Effector CD4-positive, alpha-beta T cell (primary cell): ENCODE results near the gene MTHFD1L.
"Not testable (repeated sequence)": the region's sequence is repeated elsewhere in the genome, so short reads cannot be mapped to it uniquely, and the experiment has no call there.

Source experiments
- DNase-seq: peaks from one replicate; pipeline ENCODE4 v3.0.0-alpha.2; 2020

MTHFD1L gene

DNA sequence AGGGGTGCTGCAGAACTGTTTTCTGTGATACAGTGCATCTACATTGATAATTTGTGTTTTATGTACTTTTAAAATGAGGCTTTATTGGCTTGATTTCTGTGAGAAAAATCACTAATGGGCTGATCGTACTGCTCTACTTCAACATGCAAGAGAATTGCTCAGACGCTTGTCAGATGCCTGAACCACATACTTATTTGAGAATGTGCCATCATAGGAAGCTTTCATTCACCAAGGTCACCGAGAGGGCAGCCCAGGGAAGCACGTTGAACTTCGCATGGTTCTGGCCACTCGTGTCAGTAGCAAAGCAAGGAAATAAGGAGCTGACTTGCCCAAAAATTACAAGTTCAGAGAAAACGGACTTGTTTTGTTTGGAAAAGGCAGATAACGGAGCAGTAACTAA, 205.8 kb downstream of the MTHFD1L start:
- no peak for DNase-seq

GRCh38 chr6:151073146-151073545, 207.6 kb downstream of the MTHFD1L start:
- no peak for DNase-seq

DNA sequence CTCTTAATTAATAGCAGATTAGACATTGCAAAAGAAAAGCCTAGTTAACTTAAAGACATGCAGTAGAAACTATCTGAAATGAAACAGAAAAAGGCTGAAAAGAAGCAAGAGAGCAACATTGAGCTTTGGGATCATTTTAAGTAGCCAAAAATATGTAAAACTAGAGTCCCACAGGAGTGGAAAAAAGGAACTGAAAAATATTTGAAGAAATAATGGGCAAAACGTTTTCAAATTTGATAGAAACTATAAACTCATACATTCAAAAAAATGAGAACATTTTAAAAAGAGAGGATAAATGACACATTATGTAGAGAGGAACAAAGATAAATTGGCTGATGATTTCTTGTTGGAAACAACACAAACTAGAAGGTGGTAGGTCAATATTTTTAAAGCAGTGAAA, 208.2 kb downstream of the MTHFD1L start:
- DNase-seq: no peak

DNA sequence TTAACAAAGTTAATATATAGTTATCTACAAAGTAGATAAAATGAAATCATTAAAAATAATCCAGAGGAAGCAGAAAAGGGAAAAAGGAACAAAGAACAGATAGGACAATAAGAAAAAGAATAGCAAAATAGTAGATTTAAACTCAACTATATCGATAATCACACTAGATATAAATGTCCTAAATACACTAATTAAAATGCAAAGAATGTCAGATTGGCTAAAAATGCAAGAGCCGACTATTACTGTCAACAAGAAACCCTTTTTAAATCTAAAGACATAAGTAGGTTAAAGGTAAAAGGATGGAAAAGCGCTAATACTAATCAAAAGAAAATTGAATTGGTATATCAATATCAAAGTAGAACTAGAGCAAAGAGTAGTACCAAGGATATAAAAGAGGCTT, 209.5 kb downstream of the MTHFD1L start:
- DNase-seq: no peak

GRCh38 chr6:151075527-151075926, 210.0 kb downstream of the MTHFD1L start:
- no peak for DNase-seq

DNA sequence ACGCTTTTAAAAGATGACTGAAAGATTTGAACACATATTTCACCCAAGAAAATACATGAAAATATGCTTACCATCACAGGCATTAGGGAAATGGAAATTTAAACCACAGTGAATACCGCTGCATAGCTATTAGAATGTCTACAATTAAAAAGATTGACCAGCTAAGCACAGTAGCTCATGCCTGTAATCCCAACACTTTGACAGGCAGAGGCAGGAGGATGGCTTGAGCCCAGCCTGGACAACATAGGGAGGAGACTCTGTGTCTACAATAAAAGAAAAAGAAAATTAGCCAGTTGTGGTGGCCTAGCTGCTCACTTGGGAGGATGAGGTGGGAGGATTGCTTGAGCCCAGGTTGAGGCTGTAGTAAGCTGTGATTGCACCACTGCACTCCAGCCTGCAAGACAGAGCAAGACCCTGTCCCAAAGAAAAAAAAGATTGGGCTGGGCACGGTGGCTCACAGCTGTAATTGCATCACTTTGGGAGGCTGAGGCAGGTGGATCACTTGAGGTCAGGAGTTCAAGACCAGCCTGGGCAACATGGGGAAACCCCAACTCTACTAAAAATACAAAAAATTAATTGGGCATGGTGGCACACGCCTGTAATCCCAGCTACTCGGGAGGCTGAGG, 210.5 kb downstream of the MTHFD1L start:
- DNase-seq: no peak

DNA sequence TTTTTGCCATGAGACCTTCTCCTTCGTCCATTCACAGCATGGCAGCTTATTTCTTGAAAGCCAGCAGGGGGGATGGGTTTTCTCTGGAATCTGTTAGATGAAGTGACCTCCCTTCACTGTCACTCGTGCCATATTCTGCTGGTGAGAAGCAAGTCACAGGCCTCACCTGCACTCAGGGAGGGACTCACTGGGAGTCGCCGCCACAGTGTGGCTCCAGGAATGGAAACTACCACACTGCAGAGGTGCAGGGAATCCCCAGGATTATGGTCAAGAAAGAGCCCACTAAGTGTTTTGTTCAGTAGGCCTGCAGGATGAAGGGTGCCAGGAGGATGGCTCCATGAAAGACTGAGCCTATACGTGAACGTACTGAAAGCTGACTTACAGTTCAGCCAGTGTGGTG, 213.2 kb downstream of the MTHFD1L start:
- DNase-seq: no peak

- DNase-seq: no peak
Observed at GRCh38 chr6:151081656-151082055, 216.2 kb downstream of the MTHFD1L start.

DNA sequence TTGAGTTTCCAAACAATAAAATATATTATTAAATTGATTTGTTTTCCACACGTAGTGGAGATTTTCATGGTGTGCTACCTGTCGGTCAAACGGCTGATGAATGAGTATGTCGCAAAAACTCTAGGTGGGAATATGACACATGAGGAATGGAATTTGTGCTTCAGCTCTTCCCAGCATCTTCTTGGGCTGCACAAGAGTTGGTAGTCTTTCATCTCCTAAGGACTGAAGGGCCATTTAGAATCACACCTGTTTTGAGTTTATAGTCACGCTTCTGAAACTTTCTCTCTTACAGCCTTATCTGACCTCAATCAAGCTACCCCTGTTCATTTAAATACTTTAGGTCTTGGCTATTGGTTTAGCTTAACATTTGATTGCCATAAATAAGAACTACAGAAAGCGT, 216.6 kb downstream of the MTHFD1L start:
- no peak for DNase-seq

GRCh38 chr6:151084275-151084674, 218.8 kb downstream of the MTHFD1L start:
- DNase-seq: no peak

- not testable (repeated sequence) for DNase-seq
Observed at GRCh38 chr6:151087055-151087454, 221.6 kb downstream of the MTHFD1L start.

GRCh38 chr6:151087861-151088598, 222.5 kb downstream of the MTHFD1L start:
- DNase-seq: no peak

GRCh38 chr6:151088599-151088935, 223.1 kb downstream of the MTHFD1L start:
- DNase-seq: no peak

- no peak for DNase-seq
Observed at GRCh38 chr6:151088963-151089362, 223.5 kb downstream of the MTHFD1L start.

DNA sequence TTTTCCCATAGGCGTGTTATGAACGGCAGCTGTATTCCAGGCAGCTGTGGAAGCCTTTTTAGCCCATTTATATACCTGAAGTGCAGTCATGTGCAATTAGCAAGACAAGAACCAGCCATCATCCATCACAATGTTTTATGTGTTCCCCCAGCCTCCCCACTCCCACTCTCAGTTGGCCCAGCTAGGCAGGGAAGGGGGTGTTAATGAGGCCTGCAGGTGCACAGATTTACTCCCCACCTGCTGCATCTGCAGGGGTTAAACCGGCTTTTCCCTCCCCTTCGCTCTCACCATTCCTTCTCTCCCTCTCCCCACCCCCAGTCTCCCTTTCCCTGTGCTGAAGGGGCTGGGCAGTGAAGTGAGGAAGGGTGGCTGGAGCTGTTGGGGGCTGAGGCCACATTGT, 224.5 kb downstream of the MTHFD1L start:
- no peak for DNase-seq

GRCh38 chr6:151091571-151091970, 226.1 kb downstream of the MTHFD1L start:
- DNase-seq: no peak

DNA sequence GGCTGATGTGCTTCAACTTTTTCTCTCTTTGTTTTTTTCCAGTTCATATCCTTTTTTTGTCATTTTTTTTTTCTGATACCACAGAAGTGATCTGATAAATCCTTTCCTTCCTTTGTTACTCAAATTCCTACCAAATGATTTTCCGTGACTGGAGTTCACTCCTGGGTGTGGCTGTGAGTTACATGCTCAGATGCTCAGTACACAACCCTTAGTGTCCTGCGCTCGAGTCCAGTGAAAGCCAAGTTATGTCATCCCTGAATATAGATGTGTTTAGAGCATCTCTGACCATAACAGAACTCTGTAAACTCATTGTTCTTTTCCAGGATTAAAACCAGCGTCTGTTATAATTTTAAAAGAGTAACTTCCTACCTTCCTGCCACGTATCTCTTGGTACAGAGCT, 227.1 kb downstream of the MTHFD1L start:
- no peak for DNase-seq

GRCh38 chr6:151093706-151094105, 228.2 kb downstream of the MTHFD1L start:
- DNase-seq: no peak

GRCh38 chr6:151095538-151096254, 230.2 kb downstream of the MTHFD1L start:
- DNase-seq: no peak

DNA sequence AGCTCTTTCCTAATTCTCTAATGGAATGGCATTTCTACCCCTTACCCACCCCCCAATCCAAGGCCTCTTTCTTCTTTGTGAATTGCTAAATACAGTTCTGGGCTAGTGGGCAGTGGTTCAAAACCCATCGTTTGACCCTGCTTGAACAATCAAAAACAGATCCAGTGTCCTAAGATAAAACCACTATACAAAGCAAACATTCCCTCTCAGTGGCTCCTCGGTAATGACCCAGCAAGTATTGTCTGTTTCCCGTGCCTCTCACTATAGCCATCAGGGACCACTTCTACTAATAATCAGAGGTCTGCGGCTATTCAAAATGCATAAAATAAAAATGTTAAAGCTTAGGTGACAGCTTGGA, 230.7 kb downstream of the MTHFD1L start:
- no peak for DNase-seq

DNA sequence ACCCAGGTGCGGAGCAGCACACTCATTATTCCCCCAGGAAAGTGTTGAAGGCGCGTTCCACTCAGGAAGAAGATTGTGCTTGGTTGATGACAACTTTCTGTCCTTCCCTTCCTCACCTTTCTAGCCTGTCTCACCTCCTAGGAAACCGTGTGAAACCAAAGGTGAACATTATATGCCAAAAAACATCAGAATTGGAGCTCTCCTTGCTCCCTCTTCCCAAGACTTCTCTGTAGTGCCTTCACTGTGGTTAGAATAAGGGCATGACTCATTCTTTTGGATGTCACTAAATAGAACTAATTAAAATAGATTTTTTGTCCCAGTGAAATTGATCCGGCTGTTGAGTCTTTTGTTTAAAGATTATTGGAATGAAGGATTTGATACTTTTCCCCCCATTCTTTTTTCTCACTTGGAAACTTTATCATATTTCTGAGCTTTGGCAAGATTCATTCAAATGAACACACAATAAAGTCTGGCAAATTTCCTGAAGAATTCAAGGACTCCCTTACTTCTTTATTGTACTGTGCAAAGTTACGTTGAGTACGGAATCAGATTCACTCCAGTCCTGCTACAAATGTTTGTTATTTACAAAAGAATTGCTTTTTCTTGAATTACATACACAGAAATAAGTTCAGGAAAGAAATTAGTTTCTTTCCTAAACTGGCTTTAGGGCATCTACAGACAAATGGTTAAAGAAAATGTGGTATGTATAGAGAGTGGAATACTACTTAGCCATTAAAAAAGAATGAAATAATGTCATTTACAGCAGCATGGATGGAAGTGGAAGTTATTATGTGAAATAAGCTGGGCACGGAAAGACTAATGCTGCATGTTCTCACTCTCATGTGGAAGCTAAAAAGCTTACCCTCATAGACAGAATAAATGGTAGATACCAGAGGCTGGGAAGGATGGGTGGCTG, 231.4 kb downstream of the MTHFD1L start:
- no peak for DNase-seq

DNA sequence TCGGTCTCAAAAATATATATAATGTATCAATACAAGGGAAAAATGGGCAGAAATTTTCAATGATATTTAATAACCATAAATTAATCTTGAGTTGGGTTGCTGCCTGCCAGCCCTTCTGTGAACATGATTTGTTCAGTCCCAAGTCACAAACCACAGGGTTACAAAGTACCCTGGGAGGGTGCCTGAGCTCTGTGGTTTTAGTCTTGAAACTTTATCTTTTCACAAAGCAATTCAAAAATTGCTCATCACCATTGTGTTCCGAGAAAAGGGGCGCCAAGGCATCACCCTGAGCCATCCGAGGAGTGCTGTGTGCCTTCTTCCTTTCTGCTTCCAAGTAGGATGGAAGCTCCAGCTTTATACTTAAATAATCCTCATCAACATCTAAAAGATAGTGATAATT, 232.7 kb downstream of the MTHFD1L start:
- no peak for DNase-seq

GRCh38 chr6:151100326-151100725, 234.8 kb downstream of the MTHFD1L start:
- DNase-seq: no peak
